GM19397 (cell line): ENCODE measurements around the gene POLR3GL.
"Not testable (repeated sequence)": the region's sequence is repeated elsewhere in the genome, so short reads cannot be mapped to it uniquely, and the experiment has no call there.

Source experiments
- ATAC-seq: cut with Tn5 transposase; IDR thresholded peaks from one replicate; pipeline ENCODE4 v1.9.1; 2021; ENCODE audit warnings: mild to moderate bottlenecking, moderate library complexity; ENCODE audit not compliant: unreplicated experiment

POLR3GL gene, protein sequence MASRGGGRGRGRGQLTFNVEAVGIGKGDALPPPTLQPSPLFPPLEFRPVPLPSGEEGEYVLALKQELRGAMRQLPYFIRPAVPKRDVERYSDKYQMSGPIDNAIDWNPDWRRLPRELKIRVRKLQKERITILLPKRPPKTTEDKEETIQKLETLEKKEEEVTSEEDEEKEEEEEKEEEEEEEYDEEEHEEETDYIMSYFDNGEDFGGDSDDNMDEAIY

DNA sequence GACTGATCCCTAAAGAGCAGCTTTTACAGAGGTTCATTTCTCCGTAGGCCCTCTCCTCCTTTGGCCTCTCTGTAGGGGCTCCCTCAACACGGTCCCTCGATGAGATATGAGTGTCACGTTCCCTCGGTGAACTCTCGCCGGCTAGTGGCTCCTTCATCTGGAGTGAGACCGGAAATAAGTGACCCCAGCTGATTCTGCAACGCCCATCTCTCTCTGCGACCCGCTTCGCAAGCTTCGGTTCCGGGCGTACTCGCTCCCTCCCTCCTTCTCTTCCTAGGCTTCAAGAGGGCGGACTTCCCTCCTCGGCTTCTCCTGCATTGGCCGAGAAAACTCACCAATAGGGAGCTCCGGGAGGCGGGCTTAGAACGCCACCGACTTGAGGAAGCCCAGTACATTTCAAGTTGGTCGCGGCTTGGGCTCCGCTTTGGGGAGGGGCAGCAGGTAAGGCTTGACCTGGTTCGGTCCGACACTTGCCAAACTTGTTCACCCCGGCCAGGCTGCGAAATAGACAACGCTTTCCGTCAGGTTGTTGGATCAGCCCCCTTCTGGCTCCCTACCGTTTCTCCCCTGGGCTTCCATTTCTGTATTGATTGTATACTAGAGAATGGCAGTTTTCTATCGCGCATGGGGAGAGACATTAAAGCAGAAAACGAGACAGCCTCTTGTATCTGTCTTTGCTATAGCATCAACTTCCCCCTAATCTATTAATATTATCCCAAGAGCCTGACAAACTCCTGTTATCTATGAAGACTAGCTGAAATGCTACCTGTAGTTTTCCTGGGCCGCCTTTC lies at the start of gene POLR3GL, which contains the start of gene ANKRD34A:
Gene POLR3GL (plus strand): TSS at position 363 of the 791 bp plus-strand sequence. CDS start 10,176 bp downstream, outside the sequence.
Gene ANKRD34A (minus strand): TSS at position 248 of the 791 bp plus-strand sequence. CDS start 2,816 bp downstream, outside the sequence.
- peak; percentile 85 for ATAC-seq

GRCh38 chr1:145916745-145917144 lies 47.7 kb upstream of the POLR3GL start:
- no peak for ATAC-seq

DNA sequence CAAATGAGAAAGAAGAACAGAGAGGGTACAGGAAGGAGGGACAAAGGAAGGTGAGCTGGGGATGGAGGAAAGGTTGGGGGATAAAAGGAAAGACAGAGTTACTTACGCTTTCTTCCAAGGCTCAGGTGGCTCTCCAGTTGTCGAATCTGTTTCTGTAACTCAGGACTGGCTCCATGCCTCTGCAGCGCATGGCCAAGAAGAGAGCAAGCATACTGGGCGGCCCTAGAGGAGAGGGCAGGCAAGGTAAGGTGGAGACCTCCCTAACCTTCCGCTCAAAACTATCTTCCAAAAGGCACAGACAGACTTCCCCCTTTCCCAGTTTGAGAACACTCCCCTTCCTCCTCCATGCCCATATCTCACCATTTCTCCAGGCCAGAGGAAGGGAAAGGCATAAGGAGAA lies 46.9 kb upstream of the POLR3GL start:
- no peak for ATAC-seq

- ATAC-seq, result peak; percentile 87
Measured at GRCh38 chr1:145918144-145918991, 46.1 kb upstream of the POLR3GL start, which contains the start of gene PEX11B. Gene PEX11B (minus strand): TSS chr1:145918717. CDS start chr1:145918688, 29 bp downstream.

DNA sequence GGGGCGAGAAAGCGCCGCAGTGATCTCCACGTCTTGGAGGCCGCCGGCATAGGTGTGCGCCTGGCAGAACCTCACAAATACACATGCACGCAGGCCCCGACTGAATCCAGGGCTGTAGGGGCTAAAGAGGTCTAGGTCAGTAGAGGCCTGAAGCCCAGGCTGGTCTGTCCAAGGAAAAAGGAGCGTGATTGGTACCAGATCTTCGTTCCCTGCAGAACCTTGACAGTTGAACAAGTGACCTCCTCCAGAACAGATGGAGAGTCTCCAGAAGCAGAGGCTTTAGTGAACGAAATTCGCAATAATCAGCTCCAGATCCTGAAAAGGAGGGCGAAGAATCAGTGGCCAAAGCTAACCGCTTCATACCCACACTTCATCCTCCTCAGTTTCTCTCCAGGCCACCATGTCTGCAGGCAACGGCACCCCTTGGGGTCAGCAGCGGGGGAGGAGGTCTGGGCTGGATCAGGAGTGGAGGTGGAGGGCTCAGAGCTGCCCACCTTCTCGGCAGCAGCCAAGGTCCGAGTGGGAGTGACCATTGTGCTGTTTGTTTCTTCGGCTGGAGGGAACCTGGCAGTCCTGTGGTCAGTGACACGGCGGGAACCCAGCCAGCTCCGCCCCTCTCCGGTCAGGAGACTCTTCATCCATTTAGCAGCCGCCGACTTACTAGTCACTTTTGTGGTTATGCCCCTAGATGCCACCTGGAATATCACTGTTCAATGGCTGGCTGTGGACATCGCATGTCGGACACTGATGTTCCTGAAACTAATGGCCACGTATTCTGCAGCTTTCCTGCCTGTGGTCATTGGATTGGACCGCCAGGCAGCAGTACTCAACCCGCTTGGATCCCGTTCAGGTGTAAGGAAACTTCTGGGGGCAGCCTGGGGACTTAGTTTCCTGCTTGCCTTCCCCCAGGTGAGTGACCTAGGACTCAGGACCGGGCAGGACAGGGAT lies 45.2 kb upstream of the POLR3GL start:
- peak; percentile 8 for ATAC-seq

GRCh38 chr1:145920297-145920696 lies 44.2 kb upstream of the POLR3GL start:
- not testable (repeated sequence) for ATAC-seq

- no peak for ATAC-seq
Measured at GRCh38 chr1:145922266-145922665, 42.2 kb upstream of the POLR3GL start.

- no peak for ATAC-seq
Measured at GRCh38 chr1:145926686-145927062, 37.8 kb upstream of the POLR3GL start.

DNA sequence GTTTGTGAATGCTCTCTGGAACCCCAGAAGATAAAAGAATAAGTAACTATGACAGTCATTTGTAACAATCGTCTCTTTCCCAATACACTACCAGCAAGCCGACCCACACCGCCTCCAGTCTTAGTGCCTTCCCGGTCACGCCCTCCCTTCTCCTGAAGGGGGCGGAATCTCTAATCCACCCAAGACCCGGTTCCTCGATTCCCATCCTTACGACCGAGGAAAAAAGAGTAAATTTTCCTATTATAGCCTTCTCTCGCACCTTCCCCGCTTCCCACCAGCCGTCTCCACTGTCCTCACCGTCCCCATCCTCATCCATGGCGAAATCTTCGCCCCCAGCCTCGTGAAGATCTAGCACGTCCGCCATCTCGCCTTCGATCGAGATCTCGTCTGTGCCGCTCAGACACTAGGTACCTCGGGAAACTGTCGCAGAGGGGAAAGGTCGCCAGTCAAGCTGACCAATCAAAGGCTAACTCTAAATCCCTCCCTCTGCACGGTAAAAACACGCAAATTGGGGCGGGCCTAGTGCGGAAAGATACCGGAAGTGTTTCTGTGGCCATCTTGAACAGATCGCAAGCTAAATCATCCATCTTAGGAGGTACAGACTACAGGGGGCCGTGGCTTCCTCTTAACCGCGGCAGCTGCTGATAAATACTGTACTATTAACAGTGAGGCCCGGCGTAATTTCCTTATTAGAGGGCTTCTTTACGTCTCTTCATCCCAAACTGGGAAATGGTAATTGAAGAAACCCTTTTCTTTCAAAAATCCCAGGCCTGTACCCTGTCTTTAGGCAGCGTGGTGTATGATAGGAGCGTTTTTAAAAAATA lies 37.2 kb upstream of the POLR3GL start, which contains the start of gene RBM8A:
Gene RBM8A (minus strand): TSS at position 422 of the 824 bp plus-strand sequence. CDS start 58 bp downstream, at position 364.
- ATAC-seq, result peak; percentile 93

GRCh38 chr1:145927916-145928643 lies 36.4 kb upstream of the POLR3GL start:
- ATAC-seq, result no peak

DNA sequence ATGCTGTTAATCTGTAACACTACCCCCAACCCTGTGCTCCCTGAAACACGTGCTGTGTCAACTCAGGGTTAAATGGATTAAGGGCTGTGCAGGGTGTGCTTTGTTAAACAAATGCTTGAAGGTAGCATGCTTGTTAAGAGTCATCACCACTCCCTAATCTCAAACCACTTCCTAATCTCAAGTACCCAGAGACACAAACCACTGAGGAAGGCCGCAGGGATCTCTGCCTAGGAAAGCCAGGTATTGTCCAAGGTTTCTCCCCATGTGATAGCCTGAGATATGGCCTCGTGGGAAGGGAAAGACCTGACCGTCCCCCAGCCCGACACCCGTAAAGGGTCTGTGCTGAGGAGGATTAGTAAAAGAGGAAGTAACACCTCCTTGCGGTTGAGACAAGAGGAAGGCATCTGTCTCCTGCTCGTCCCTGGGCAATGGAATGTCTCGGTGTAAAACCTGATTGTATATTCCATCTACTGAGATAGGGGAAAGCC lies 31.9 kb upstream of the POLR3GL start:
- not testable (repeated sequence) for ATAC-seq

DNA sequence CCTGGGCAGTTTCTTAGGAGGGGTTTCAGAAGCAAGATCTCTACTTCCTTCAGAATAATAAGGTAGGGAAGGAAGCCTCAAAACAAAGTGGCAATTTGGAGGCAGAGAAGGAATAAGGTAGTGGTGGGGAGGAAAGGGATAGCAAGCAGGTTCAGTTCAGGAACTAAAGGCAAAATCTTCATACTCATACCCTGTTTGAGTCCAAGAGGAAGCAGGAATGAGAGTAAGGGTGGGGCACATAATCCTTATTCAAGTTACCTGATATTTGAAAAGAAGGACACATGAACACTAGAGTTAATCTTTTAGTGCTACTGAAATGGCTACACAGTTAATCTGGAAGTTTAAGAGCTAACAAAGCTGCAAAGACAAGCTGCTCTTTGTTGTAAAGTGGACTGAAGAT lies 28.8 kb upstream of the POLR3GL start:
- ATAC-seq, result no peak

DNA sequence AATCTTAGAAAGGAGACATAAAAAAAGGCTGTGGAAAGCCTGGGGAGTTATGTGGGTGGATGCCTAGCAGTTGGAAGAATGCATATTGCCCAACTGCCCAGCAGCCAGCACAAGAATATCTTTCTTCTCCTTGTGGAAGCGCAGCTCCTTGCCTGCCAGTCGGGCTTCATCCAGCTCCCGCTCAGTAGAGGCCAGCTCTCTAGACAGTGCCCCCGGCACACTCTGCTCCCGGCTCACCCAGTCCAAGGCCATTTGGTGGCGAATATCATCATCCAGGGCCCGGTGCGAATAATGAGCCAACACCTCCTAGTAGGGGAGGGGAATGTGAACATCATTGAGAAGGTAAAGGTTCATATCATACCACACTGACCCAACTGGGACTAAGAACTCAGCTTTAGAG lies 28.2 kb upstream of the POLR3GL start:
- no peak for ATAC-seq

DNA sequence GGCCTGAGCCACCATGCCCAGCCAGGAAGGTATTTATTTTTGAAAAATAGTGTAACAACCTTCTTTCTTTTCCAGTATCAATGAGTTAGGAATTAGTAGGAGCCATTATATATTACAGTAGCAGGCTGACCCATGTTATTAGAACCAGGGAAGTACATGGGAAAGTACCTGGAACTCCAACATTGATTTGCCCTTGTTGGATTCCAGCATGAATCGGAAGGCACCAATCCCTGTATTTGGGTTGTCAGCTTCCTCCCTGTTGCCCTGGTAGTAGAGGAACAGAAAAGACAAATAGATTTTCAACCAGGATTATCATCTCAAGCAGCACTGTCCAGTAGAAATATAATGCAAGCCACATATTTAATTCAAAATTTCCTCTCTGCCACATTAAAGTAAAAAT lies 27.1 kb upstream of the POLR3GL start:
- no peak for ATAC-seq

GRCh38 chr1:145942405-145942804 lies 22.1 kb upstream of the POLR3GL start:
- ATAC-seq, result no peak

GRCh38 chr1:145942871-145943270 lies 21.6 kb upstream of the POLR3GL start:
- ATAC-seq, result no peak

- ATAC-seq, result no peak
Measured at GRCh38 chr1:145944532-145944931, 20.0 kb upstream of the POLR3GL start.

GRCh38 chr1:145946477-145946986 lies 18.0 kb upstream of the POLR3GL start:
- ATAC-seq, result no peak
